GM18498 (cell line): ENCODE data around the gene POLR3C.
"Not testable (repeated sequence)": the region's sequence is repeated elsewhere in the genome, so short reads cannot be mapped to it uniquely, and the experiment has no call there.

ENCODE experiments used
- ATAC-seq: cut with Tn5 transposase; IDR thresholded peaks from one replicate; pipeline ENCODE4 v1.9.1; 2021; ENCODE audit warnings: mild to moderate bottlenecking, moderate library complexity; ENCODE audit not compliant: unreplicated experiment

POLR3C gene

DNA sequence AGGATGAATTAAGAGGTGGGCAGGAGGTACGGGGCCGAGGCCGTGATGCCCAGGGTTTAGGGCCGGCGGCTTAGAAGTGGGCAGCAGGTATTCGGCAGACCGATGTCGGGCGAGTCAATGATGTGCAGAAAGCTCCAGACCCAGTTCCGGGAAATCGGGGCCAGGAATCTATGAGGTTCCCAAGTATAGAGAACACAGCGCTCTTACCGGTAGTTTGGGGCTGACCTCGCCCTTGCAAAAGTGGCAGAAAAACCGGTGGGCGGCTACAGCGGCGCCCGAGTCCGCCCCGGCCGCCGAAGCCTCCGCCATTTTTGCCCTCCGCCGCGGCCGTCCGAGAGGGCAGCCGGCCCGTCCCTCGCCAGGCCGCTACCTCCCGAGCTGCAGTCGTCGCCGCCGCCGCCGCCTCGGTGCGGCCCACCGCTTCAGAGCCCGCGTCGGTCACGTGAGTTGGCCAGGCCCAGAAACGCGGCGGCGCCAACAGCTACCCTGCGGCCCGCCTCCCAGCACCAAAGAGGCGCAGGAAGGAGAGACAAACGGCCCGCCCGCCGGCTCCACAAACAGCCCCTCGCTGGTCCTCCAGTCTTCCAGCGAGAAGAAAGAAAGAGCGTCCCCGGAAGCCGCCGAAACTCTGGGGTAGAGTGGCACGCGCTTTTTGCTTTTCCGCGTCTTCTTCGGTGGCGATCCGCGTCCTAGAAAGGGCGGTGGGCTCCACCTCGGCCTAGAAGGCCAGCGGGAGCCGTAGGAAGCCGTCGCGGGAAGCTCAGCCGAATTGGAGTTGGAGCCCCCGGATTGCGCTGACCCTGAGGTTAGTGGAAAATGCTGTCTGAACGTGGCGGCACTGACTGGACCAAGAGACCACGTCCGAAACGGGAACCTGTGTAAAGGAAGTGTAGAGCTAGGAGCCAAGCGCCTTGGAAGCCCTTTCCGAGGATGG lies at the start of gene POLR3C, which contains the start of gene RNF115:
Gene POLR3C (plus strand): TSS at position 636 of the 934 bp plus-strand sequence. CDS start 1,577 bp downstream, outside the sequence.
Gene RNF115 (minus strand): TSS at position 531 of the 934 bp plus-strand sequence. CDS start 222 bp downstream, at position 309.
- ATAC-seq, result peak; percentile 88

DNA sequence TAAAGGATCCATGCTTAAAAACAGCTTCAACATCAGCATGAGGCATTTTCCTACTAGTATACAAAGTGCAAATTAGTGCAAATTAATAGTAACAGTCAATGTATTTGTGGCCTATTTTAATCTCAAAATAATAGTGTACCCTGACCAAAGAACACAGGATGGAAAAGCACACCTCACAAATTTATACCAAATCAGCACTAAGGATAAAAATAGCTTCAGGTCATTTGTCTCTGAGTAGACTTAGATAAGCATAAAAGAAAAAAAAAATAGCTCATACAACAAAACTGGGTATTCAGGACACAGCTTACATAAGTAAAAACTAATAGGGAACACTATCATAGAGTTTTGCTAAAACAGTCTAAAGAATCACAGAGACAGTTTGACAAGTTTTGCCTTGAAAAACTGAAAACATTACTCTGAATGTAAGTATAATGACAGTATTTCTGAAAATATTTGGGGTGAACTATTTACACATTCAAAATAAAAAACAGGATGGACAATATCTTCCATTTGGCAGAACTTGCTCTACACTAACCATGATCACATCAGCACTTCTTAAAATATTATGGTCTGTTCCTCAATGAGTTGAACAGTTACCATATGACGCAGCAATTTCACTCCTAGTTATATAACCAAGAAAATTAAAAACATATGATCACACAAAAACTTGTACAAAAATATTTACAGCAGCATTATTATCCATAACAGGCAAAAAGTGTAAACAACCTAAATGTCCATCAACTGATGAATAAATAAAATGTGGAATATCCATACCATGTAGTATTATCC lies 46.4 kb upstream of the POLR3C start:
- no peak for ATAC-seq

DNA sequence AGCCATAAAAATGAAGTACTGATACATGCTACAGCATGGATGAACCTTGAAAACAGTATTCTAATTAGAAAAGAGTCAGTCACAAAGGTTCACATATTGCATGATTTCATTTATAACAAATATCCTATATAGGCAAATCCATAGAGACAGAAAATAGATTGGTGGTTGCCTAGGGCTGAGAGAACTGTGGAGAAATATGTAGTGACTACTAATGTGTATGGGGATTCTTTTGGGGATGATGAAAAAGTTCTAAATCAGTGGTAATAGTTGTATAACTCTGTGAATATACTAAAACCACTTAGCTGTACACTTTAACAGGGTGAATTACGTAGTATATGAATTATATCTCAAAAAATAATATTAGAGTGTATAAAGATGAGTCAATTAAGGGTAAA lies 45.9 kb upstream of the POLR3C start:
- ATAC-seq, result no peak

- no peak for ATAC-seq
These were observed 41.5 kb upstream of the POLR3C start for GRCh38 chr1:145782272-145783099.

- ATAC-seq, result no peak
These were observed 39.6 kb upstream of the POLR3C start for GRCh38 chr1:145784409-145784808.

DNA sequence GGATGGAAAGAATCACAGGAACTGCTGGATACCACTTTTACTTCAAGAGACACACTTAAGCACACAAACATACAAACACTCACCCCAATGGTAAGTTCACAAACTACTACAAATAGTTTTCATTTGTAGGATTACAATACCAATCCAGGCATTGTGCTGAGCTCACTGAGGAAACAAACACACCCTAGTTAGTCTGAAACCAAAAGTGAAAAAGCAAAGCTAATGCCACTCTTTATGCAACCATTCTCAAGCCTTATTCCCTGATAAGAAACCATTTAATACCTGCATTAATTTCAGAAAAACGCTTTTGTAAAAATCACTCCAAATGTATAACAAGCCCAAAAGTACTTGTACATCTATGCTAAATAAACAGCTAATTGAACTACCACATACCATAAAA lies 38.5 kb upstream of the POLR3C start:
- peak; percentile 64 for ATAC-seq

DNA sequence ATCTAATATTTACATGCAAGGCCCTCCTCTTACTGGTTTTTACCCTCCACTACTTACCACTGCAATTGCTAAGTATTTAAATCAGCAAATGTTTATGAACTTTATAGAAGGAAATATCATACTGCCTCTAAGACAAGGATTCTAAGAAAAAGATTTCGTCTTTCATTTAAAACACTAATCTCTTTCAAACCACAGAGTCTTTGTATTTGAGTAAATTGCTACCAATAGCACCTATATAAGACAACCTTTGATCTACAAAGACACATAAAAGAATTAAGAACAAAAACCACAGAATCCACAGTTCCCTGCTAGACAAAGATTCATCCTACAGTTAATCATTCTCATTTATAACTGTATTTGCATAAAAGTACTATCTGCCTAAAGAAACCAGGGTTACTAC lies 37.7 kb upstream of the POLR3C start:
- ATAC-seq, result no peak

DNA sequence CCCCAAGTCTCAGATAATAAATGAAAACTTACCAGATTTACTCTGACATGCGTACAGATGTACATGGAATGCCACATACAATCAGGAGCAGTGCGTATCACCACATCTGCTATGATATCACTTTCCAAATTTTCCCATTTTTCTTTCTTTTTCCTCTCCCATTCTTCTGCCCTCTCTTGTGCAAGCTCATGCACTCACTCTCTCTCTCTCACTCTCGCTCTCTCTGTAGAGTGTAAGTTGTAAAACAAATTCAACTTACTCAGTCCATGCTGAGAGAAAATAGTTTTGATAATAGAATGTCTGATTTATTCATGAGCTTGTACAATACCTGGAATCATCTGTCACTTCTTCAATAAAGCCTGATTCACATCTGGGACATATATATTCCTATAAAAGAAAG lies 35.4 kb upstream of the POLR3C start:
- ATAC-seq, result no peak

- not testable (repeated sequence) for ATAC-seq
These were observed 32.1 kb upstream of the POLR3C start for GRCh38 chr1:145791860-145792259.

DNA sequence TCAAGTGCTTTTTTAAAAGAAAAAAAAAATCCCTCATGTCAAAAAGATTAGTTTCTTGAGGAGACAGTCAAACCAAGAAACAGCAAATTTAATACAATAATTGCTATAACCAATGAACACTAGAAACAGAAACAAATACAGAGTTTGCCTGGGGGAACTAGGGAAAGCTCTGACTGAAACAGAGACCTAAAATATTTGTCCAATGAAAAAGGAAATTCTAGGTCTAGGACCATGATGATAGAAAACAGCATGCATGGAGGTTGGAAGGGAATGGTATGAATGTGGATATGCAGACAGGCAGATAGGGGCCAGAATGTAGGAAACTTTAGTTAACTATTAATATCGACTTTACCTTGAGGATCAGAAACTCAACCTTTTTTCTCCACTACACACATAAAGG lies 31.5 kb upstream of the POLR3C start:
- no peak for ATAC-seq

GRCh38 chr1:145795257-145795881 lies 28.6 kb upstream of the POLR3C start:
- ATAC-seq, result no peak

DNA sequence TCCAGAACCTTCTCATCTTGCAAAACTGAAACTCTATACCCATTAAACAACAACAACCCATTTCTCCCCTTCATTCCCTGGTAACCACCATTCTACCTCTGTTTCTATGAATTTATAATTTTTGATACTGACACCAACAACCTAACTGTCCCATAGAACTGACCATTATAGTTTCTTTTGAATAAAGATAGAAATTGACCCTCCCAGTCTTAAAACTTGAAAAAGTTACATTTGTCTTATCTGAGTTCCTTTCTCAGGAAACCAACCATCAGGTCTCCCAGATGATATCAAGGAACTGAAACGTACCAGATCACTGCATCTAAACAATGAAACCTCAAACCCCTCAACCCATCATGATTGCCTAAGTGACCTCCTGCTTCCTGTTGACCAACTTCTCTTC lies 27.2 kb upstream of the POLR3C start:
- no peak for ATAC-seq

- no peak for ATAC-seq
These were observed 24.2 kb upstream of the POLR3C start for GRCh38 chr1:145799806-145800205.

DNA sequence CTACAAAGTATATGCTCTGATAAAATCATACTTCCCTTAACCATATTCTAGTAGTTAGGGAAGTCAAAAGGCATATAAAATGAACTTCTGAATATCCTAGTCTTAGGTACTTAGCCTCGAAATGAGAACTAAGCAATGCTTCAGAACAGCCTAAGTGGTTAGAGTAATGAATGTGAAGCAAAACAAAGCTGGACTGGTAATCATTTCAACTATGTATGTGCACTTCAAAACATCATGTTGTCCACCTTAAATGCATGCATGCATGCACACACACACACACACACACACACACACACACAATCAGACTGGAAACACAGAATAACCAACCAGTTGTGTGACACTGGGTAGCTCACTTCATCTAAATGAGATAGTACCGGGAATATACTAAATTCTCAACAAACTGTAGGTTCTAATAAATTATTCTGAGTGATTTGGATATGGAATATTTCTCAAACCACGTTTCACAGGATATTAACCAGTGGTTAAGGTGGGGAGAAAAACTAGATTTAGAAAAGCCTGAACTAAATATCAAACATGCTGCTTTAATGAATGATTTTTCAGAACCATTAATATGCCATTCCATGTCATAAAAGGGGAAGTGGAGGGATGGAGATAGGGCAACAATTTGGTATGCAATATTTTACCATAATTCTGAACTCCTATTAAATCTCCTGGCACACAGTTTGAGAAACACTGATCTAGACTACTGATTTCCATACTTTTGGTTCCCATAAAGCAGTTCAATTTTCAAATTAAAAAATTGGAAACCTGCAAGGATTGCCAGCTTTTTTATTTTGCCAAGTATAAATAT lies 19.6 kb upstream of the POLR3C start:
- no peak for ATAC-seq

- no peak for ATAC-seq
These were observed 18.9 kb upstream of the POLR3C start for GRCh38 chr1:145805057-145805456.

GRCh38 chr1:145806408-145806807 lies 17.6 kb upstream of the POLR3C start:
- ATAC-seq, result no peak

DNA sequence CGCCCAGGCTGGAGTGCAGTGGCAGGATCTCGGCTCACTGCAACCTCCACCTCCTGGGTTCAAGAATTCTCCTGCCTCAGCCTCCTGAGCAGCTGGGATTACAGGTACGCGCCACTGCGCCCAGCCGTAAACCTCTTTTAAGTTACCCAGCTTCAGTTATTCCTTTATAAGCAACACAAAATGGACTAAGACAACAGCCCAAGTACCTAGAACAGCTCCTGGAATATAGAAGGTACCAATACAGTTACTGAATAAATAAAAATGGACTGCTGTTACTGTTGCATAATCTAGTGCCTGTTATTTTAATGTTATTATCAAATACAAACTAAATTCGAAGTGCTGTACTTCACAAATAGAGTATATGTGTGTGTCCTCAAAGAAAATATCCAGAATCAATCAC lies 17.2 kb upstream of the POLR3C start:
- ATAC-seq, result no peak

- ATAC-seq, result not testable (repeated sequence)
These were observed 10.8 kb upstream of the POLR3C start for GRCh38 chr1:145812977-145813810.

DNA sequence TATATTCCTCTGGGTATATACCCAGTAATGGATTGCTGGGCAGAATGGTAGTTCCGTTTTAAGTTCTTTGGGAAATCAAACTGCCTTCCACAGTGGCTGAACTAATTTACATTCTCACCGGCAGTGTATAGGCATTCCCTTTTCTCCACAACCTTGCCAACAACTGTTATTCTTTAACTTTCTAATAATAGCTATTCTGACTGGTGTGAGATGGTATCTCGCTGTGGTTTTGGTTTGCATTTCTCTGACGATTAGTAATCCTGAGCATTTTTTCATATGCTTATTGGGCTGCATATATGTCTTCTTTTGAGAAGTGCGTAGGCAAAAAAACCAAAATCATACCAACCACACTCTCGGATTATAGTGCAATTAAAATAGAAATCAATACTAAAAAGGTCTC lies 5.9 kb upstream of the POLR3C start:
- not testable (repeated sequence) for ATAC-seq
